Endothelial cell of umbilical vein (primary cell): ENCODE data around the gene FECH.

ENCODE experiments used
- CTCF ChIP-seq, 2 donors: IDR thresholded peaks; 1 replicate in 1 of 2; 2 replicates in 1 of 2; pipeline ENCODE4 v1.5.1; 2011; ENCODE audit warnings: low read length in 2 of 2, mild to moderate bottlenecking in 2 of 2, moderate library complexity in 2 of 2, control low read depth in 1 of 2, inconsistent platforms in 1 of 2, low read depth in 1 of 2; ENCODE audit not compliant: insufficient read depth in 1 of 2; ENCODE audit errors: extremely low read depth in 1 of 2
- EZH2 ChIP-seq: IDR thresholded peaks from 2 replicates; pipeline ENCODE4 v1.6.1; 2012; ENCODE audit warnings: borderline replicate concordance, low read depth, mild to moderate bottlenecking, moderate library complexity, low read length, inconsistent platforms; ENCODE audit not compliant: severe bottlenecking
- FOS ChIP-seq: IDR thresholded peaks from 2 replicates; pipeline ENCODE4 v1.6.1; 2011; ENCODE audit warnings: mild to moderate bottlenecking, low read length, moderate library complexity, borderline replicate concordance; ENCODE audit not compliant: insufficient read depth
- GATA2 ChIP-seq: IDR thresholded peaks from 2 replicates; pipeline ENCODE4 v1.7.0; 2011; ENCODE audit warnings: low read depth, mild to moderate bottlenecking, moderate library complexity, mixed read lengths, low read length; ENCODE audit not compliant: insufficient read length, insufficient read depth
- JUN ChIP-seq: IDR thresholded peaks from 2 replicates; pipeline ENCODE4 v1.6.1; 2011; ENCODE audit warnings: borderline replicate concordance, low read depth; ENCODE audit not compliant: insufficient read length, insufficient read depth
- MYC ChIP-seq: IDR thresholded peaks from one replicate; pipeline ENCODE4 v1.6.1; 2011; ENCODE audit warnings: mild to moderate bottlenecking, low read depth, low read length
- POLR2A ChIP-seq: IDR thresholded peaks from 2 replicates; pipeline ENCODE4 v1.6.1; 2012; ENCODE audit warnings: low read depth, mild to moderate bottlenecking, control low read depth, low read length
- POLR2AphosphoS5 ChIP-seq: IDR thresholded peaks from 2 replicates; pipeline ENCODE4 v1.6.1; 2012; ENCODE audit warnings: low read depth, mild to moderate bottlenecking, control low read depth, low read length, moderate library complexity; ENCODE audit not compliant: insufficient read depth

GRCh38 chr18:57533868-57534510 is 52.5 kb downstream of the FECH start:
- TF ChIP-seq CTCF (IDR thresholded peaks at IDR 0.05; ENCODE audit: extremely low read depth in 1 of 2, insufficient read depth in 1 of 2, low read depth in 1 of 2, low read length in 2 of 2): no peak
- no peak for TF ChIP-seq POLR2AphosphoS5
- no peak for TF ChIP-seq EZH2
- TF ChIP-seq POLR2A: no peak
- no peak for TF ChIP-seq JUN
- no peak for TF ChIP-seq GATA2
- no peak for TF ChIP-seq MYC
- no peak for TF ChIP-seq FOS
